ENCODE data around the gene ADAMTS17.

DNA sequence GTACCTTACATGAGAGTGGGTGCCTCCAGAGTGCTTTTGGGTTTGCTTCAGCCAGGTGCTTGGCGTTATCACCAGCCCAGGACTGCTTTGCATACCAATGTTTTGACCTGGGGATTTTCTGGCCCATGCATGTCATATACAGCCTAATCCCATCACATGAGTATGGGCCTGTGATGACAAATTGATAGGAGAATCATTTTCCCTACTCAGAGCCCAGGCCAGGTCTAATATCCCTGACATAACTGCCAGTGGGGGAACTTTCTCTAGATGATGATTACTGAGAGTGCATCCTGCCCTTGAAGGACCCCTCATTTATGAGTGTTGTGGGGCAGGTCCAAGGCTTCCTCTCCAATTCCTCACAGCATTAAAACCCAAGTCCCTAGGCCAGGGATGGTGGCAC lies 411.1 kb downstream of the ADAMTS17 start:
- TF ChIP-seq, protein P1, sequence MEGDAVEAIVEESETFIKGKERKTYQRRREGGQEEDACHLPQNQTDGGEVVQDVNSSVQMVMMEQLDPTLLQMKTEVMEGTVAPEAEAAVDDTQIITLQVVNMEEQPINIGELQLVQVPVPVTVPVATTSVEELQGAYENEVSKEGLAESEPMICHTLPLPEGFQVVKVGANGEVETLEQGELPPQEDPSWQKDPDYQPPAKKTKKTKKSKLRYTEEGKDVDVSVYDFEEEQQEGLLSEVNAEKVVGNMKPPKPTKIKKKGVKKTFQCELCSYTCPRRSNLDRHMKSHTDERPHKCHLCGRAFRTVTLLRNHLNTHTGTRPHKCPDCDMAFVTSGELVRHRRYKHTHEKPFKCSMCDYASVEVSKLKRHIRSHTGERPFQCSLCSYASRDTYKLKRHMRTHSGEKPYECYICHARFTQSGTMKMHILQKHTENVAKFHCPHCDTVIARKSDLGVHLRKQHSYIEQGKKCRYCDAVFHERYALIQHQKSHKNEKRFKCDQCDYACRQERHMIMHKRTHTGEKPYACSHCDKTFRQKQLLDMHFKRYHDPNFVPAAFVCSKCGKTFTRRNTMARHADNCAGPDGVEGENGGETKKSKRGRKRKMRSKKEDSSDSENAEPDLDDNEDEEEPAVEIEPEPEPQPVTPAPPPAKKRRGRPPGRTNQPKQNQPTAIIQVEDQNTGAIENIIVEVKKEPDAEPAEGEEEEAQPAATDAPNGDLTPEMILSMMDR (IDR thresholded peaks at IDR 0.05): no peak
- no peak for TF ChIP-seq POLR2A (IDR thresholded peaks at IDR 0.05)

Data from right lobe of liver (tissue), 4 donors.